ENCODE measurements around the gene PPP1R1C.

- no peak for TF ChIP-seq CTCF (IDR thresholded peaks at IDR 0.05)
- no peak for TF ChIP-seq POLR2A (IDR thresholded peaks at IDR 0.05)
Observed at GRCh38 chr2:182144041-182144775, 158.6 kb downstream of the PPP1R1C start.
